ENCODE data around the gene LINC00305.

The LINC00305 gene

GRCh38 chr18:64091526-64091925 lies 57.4 kb downstream of the LINC00305 start:
- Histone ChIP-seq H3K4me2 (ENCODE audit: insufficient read depth, low read length) (no peak overlapping the region), H3K36me3 (ENCODE audit: insufficient read depth, low read length) (no peaks in the 10 kb centered on the region), H3K27ac (ENCODE audit: low read length) (no peak overlapping the region), H3K4me3 (ENCODE audit: low read depth in 1 of 2, low read length in 2 of 2) (no peak overlapping the region), H3K9ac (ENCODE audit: low read depth, low read length) (no peak overlapping the region), H3K79me2 (ENCODE audit: insufficient read depth, low read length) (no peaks in the 10 kb centered on the region), H3K27me3 (ENCODE audit: insufficient read depth, low read length, poor library complexity) (no peaks in the 10 kb centered on the region), H3K9me3 (ENCODE audit: insufficient read depth, low read length, severe bottlenecking) (no peaks in the 10 kb centered on the region), H4K20me1 (ENCODE audit: insufficient read depth, low read length) (no peaks in the 10 kb centered on the region), H2AFZ (ENCODE audit: low read depth, low read length) (no peak overlapping the region), H3K4me1 (ENCODE audit: insufficient read depth, low read length) (no peaks in the 10 kb centered on the region)
- TF ChIP-seq EZH2 (IDR thresholded peaks at IDR 0.05; ENCODE audit: borderline replicate concordance, low read depth, low read length, severe bottlenecking) (no peak), CTCF (IDR thresholded peaks at IDR 0.05; ENCODE audit: borderline replicate concordance, extremely low read depth, low read length, poor library complexity, severe bottlenecking) (no peak)
- DNase-seq = no peak
- no peak for ATAC-seq (ENCODE audit: insufficient read depth, low read depth)

- Histone ChIP-seq H3K27me3 (ENCODE audit: insufficient read depth, low read length, poor library complexity) (no peaks in the 10 kb centered on the region), H3K79me2 (ENCODE audit: insufficient read depth, low read length) (no peaks in the 10 kb centered on the region), H2AFZ (ENCODE audit: low read depth, low read length) (no peak overlapping the region), H4K20me1 (ENCODE audit: insufficient read depth, low read length) (no peaks in the 10 kb centered on the region), H3K4me2 (ENCODE audit: insufficient read depth, low read length) (no peak overlapping the region), H3K9me3 (ENCODE audit: insufficient read depth, low read length, severe bottlenecking) (no peaks in the 10 kb centered on the region), H3K9ac (ENCODE audit: low read depth, low read length) (no peak overlapping the region), H3K4me1 (ENCODE audit: insufficient read depth, low read length) (no peaks in the 10 kb centered on the region), H3K27ac (ENCODE audit: low read length) (no peak overlapping the region), H3K4me3 (ENCODE audit: low read depth in 1 of 2, low read length in 2 of 2) (no peak overlapping the region), H3K36me3 (ENCODE audit: insufficient read depth, low read length) (no peaks in the 10 kb centered on the region)
- TF ChIP-seq CTCF (IDR thresholded peaks at IDR 0.05; ENCODE audit: borderline replicate concordance, extremely low read depth, low read length, poor library complexity, severe bottlenecking) (no peak), EZH2 (IDR thresholded peaks at IDR 0.05; ENCODE audit: borderline replicate concordance, low read depth, low read length, severe bottlenecking) (no peak)
- no peak for ATAC-seq (ENCODE audit: insufficient read depth, low read depth)
- DNase-seq = no peak
Observed at GRCh38 chr18:64090876-64091275, 58.0 kb downstream of the LINC00305 start.

- Histone ChIP-seq H3K4me3 (ENCODE audit: low read depth in 1 of 2, low read length in 2 of 2) (no peak overlapping the region), H2AFZ (ENCODE audit: low read depth, low read length) (no peak overlapping the region), H3K27ac (ENCODE audit: low read length) (no peak overlapping the region), H3K36me3 (ENCODE audit: insufficient read depth, low read length) (no peaks in the 10 kb centered on the region), H3K4me1 (ENCODE audit: insufficient read depth, low read length) (no peaks in the 10 kb centered on the region), H4K20me1 (ENCODE audit: insufficient read depth, low read length) (no peaks in the 10 kb centered on the region), H3K9me3 (ENCODE audit: insufficient read depth, low read length, severe bottlenecking) (no peaks in the 10 kb centered on the region), H3K79me2 (ENCODE audit: insufficient read depth, low read length) (no peaks in the 10 kb centered on the region), H3K9ac (ENCODE audit: low read depth, low read length) (no peak overlapping the region), H3K4me2 (ENCODE audit: insufficient read depth, low read length) (no peak overlapping the region), H3K27me3 (ENCODE audit: insufficient read depth, low read length, poor library complexity) (peaks cover 7% of the 10 kb centered on the region)
- DNase-seq (no peak), ATAC-seq (ENCODE audit: insufficient read depth, low read depth) (no peak)
- no peak for TF ChIP-seq CTCF (IDR thresholded peaks at IDR 0.05; ENCODE audit: borderline replicate concordance, extremely low read depth, low read length, poor library complexity, severe bottlenecking)
- TF ChIP-seq EZH2 (IDR thresholded peaks at IDR 0.05; ENCODE audit: borderline replicate concordance, low read depth, low read length, severe bottlenecking) = no peak
Observed at GRCh38 chr18:64083916-64084315, 65.0 kb downstream of the LINC00305 start.

GRCh38 chr18:64082513-64082912 lies 66.4 kb downstream of the LINC00305 start:
- Histone ChIP-seq H3K9me3 (ENCODE audit: insufficient read depth, low read length, severe bottlenecking) (no peaks in the 10 kb centered on the region), H3K79me2 (ENCODE audit: insufficient read depth, low read length) (no peaks in the 10 kb centered on the region), H3K36me3 (ENCODE audit: insufficient read depth, low read length) (no peaks in the 10 kb centered on the region), H3K27ac (ENCODE audit: low read length) (no peak overlapping the region), H3K27me3 (ENCODE audit: insufficient read depth, low read length, poor library complexity) (peaks cover 7% of the 10 kb centered on the region), H3K4me3 (ENCODE audit: low read depth in 1 of 2, low read length in 2 of 2) (no peak overlapping the region), H3K9ac (ENCODE audit: low read depth, low read length) (no peak overlapping the region), H4K20me1 (ENCODE audit: insufficient read depth, low read length) (no peaks in the 10 kb centered on the region), H3K4me2 (ENCODE audit: insufficient read depth, low read length) (no peak overlapping the region), H2AFZ (ENCODE audit: low read depth, low read length) (no peak overlapping the region), H3K4me1 (ENCODE audit: insufficient read depth, low read length) (no peaks in the 10 kb centered on the region)
- ATAC-seq (ENCODE audit: insufficient read depth, low read depth) = no peak
- TF ChIP-seq EZH2 (IDR thresholded peaks at IDR 0.05; ENCODE audit: borderline replicate concordance, low read depth, low read length, severe bottlenecking) (no peak), CTCF (IDR thresholded peaks at IDR 0.05; ENCODE audit: borderline replicate concordance, extremely low read depth, low read length, poor library complexity, severe bottlenecking) (no peak)
- DNase-seq = no peak
